ENCODE results near the gene ZKSCAN8.
"Not testable (repeated sequence)": the region's sequence is repeated elsewhere in the genome, so short reads cannot be mapped to it uniquely, and the experiment has no call there.

The ZKSCAN8 gene

DNA sequence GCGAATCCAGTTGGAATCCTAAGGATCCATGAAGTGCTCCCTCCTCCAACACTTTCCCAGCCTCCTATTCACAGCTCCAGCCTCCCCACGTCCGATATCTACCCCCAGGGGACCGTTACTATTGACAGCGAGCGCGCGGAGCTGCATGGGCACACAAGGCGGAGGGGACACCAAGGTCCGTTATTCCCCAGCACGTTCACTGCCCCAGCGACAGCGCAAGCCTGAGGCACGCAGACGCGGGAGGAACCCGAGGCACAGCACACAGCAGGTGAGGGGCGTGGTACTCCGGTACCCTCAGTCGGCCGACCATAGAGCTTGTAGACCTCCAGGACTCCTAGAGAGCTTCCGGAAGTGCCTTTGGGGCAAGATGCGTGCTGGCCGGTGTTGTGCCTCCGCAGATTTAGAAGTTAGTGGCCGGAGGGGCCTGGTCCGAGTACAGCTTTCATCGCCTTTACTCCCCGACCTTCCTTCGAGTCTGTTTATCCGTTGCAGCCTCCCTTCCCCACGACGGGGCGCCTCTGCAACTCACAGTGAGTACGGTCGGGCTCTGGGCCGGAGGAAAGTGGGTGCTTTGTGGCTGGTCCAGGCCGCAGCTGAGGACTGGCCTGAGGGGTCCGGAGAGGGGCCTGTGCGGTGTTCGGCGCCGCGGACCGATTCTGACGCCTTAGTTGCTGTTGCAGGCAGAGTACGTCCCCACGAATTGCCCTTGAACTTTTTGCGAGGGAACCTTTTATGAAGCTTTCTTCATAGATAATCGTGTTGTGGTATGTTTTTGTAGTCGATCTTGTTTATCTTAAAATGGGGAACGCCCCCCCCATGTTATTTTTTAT, at the start of gene ZKSCAN8:
Gene ZKSCAN8, plus strand, starts transcription at position 384 of the 830 bp plus-strand sequence. CDS start 6,525 bp downstream, outside the sequence.
- peak; percentile 44 to 88 for DNase-seq

DNA sequence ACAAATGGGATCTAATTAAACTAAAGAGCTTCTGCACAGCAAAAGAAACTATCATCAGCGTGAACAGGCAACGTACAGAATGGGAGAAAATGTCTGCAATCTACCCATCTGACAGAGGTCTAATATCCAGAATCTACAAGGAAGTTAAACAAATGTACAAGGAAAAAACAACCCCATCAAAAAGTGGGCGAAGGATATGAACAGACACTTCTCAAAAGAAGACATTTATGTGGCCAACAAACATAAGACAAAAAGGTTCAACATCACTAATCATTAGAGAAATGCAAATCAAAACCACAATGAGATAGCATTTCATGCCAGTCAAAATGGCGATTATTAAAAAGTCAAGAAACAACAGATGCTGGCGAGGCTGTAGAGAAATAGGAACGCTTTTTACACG, 39.5 kb upstream of the ZKSCAN8 start:
- DNase-seq = not testable (repeated sequence)

DNA sequence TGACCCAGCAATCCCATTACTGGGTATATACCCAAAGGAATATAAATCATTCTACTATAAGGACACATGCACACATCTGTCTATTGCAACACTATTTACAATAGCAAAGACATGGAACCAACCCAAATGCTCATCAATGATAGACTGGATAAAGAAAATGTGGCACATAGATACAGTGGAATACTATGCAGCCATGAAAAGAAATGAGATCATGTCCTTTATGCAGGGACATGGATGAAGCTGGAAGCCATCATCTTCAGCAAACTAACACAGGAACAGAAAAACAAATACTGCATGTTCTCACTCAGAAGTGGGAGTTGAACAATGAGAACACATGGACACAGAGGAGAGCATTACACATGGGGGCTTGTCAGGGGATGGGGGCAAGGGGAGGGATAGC, 39.0 kb upstream of the ZKSCAN8 start:
- DNase-seq = not testable (repeated sequence)

DNA sequence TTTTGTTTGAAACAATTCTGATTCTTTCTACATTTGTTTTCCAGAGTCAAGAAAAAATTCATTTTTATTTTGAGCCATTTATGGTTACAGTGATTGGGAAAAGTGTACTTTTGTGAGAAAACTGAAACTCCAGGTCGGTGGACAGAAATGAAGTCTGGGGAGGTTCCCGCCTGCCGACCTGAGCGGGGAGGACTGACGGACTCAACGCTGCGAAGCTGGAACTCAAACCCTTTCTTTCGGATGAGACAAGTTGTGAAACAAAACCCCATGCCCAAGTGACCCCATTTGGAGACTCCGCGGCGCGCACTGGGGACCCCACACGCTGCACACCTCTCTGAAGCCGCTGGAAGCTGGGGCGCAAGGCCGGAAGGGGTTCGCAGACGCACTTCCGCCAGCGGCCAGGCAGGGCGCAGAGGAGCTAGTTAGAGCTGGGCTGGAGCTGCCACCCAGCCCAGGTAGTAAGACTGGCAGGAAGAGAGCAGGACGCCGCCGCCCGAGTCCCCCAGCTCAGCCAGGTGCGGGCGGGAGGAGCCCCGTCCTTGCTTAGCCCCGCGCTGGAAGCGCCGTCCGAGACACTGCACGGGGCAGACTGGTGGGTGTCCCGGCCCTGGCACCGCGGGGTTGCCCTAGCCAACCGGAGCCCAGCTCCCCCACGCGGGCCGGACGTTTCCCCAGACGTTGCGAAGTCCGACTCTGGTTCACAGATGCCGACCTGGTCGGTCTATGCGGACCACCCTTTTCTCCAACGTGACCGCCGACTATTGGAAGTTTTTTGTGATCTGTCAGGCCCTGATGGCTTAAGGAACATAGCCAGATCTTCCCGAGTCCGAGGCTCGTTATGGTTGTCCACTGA, 37.1 kb upstream of the ZKSCAN8 start:
- peak; percentile 64 to 68 for DNase-seq

DNA sequence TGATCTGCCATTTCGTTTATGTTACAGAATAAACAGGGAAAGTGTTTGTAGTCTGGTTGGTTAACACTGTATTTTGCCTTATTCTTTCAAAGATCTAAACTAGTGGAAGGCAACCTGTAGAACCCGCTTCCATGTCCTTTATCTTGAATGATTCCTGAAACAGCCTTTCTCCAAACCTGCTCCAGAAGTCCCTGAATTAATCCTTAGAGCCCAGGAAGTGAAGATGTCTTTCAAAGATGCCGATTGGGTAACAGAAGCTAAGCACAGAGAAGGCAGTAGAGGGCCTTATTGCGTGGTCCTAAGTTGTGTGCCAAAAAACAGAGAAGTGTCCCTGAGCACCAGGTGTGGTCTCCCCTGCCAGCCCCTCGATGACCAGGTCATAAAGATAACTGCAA, 36.4 kb upstream of the ZKSCAN8 start:
- no peak for DNase-seq

DNA sequence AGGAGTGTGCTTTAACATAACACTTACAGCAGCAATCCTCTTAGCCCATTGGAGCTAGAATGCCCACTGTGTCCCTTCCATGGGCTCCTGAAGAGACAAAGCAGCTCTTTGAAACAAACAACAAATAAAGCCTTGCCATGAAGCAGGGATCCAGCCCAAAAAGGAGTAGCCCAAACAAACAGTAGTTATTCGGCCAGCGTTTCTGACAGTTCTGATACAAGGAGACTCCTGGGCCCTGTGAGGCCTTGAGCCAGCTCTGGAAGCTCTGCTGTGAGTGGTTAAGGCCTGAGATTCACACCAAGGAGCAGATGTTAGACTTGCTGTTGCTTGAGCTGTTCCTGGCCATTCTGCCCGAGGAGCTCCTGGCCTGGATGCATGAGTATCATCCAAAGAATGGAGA, 34.2 kb upstream of the ZKSCAN8 start:
- no peak for DNase-seq

DNA sequence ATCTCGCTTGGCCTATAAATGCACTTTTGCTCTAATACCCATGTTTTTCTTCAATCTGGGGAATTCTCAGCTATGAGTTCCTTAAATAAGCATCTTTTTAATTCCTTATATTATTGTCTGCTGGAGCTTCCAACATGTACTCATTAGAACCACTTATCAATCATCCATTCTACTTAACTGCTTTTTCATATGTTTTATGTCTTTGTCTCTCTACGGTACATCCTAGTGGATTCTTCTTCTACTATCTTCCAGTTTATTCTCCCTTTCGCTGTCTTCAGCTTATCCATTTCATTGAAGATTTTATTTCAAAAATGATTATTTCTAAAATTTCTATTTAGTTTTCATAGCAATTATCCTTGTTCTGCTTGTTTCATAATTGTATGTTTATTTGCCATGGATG, 29.7 kb upstream of the ZKSCAN8 start:
- no peak for DNase-seq

DNA sequence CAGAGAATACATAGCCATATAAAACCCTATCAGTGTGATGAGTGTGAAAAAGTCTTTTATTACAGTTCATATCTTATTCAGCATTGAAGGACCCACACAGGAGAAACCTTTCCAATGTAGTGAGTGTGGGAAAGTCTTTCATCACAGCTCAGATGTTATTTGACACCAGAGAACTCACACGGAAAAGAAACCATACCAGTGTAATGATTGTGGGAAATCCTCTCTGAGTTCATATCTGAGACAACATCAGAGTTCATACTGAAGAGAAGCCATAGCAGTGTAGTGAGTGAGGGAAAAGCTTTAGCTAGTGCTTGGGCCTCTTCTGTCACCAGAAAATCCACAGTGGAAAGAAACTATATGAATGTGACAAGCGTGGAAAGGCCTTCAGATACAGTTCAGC, 25.9 kb upstream of the ZKSCAN8 start:
- DNase-seq = no peak

DNA sequence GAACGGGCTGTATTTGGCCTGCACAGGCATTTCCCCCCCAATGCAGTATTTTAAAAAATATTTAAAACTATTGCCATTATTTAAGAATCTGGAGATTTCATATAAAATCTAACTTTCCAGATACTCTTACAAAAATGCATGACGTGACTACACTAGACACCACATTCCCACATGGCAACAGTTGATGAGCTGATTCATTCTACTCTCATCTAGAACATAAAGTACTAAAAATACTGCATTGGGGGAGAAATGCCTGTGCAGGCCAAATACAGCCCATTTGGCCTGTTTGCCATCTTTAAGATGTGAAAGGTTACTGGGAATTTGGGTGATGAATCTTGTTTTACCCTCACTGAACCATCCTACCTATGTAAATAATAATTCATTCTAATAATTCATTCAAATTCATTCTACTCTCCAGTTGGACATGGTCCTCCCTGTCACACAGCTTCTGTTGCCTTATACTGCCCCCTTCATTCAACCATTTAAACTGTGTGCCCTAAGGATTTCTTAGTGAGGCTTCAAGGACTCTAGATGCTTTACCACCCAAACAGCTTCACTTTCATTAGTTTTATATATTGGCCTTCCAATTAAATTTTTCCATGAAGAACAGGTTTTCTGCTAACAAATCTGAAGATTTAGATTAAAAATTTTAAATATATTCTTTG, 24.2 kb upstream of the ZKSCAN8 start:
- DNase-seq = no peak

DNA sequence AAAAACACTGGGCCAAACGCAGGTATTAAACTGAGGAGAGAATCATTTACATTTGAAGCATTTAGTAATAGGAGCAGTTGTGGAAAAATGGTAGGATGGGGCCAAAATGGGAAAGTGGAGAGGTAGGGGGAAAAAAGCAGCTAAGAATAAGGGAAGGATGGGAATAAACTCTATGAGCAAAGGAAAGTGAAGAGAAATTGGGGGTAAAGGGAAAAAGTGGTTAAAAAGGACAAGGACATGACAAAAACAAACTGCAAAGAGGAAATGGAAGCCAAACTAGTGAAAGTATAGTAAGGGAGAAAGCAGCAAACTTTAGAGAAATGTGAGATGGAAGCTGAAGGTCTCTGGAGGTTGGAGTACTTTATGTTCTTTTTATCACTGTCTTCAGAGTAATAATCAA, 23.5 kb upstream of the ZKSCAN8 start:
- DNase-seq = no peak

DNA sequence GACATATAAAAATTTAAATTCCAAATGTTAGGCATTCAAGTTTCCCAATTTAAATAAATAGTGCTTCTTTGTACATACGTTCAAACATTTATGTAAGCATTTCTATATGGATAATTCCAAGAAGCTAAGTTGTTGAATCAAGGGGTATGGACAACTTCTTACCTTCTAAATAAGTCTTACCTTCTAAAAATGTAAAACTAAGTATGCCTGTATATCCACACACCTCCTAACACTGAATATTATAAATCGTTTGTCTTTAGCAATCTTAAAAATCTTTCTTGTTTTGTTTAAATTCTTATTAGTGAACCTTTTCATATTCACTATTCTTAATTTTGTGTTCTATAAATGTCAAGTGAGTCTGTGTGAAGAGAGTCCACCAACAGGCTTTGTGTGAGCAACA, 19.8 kb upstream of the ZKSCAN8 start:
- no peak for DNase-seq

DNA sequence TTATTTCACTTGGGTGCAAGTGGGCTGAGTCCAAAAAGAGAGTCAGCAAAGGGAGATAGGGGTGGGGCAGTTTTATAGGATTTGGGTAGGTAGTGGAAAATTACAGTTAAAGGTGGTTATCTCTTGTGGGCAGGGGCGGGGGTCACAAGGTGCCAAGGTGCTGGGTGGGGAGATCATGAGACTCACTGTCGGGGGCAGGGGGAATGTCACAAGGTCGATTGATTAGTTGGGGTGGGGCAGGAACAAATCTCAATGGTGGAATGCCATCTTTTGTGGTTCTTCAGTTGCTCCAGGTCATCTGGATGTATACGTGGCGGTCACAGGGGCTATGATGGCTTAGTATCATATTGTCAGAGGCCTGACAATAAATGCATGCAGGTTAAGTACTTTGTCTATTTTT, 19.4 kb upstream of the ZKSCAN8 start:
- not testable (repeated sequence) for DNase-seq

DNA sequence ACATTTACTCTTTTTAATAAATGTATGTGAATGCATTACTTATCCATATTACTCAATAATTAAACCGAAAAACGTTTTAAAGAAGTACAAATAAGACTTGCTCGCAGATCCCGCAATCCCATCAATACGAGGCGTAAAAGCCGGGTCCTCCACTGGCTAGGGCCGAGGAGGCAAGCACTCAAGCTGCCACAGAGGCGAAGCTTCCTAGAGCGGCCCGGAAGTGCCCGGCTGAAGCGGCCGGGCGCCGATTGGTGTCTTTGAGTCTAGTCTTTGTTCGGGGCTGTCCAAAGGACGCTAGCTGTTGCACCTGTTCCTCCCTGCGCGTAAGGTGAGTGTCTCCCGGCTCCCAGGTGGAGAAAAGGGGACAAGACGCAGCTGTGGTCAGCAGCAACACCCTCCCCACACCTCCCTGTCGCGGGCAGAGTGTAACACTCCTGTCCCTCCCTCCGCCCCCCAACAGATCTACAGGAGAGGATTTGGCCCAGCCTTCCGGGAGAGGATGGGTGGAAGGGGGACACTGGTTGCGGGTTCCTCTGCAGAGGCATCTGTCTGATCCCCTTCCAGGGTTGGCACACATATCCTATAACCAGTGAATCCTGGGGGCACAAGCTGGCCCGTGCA, 17.2 kb upstream of the ZKSCAN8 start, which contains the start of gene ZSCAN16:
Gene ZSCAN16, plus strand, starts transcription at position 260 of the 621 bp plus-strand sequence. CDS start 835 bp downstream, outside the sequence.
- peak; percentile 49 to 69 for DNase-seq

DNA sequence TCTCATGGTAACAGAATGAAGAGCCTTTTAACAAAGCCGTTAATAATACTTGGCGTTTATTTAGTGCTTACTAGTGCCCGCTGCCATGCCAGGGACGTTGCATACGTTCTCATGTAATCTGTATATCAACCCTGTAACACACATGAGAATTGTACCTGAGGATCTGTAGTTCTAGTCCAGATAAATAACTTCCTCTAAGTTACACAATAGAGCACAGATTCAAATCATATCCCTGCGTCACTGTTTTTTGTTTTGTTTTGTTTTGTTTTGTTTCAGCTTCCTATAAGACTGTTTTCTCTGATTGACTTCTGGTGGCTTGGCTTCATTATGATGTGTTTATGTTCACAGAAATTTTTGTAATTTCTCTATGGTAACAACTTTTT, 16.7 kb upstream of the ZKSCAN8 start:
- DNase-seq = no peak

DNA sequence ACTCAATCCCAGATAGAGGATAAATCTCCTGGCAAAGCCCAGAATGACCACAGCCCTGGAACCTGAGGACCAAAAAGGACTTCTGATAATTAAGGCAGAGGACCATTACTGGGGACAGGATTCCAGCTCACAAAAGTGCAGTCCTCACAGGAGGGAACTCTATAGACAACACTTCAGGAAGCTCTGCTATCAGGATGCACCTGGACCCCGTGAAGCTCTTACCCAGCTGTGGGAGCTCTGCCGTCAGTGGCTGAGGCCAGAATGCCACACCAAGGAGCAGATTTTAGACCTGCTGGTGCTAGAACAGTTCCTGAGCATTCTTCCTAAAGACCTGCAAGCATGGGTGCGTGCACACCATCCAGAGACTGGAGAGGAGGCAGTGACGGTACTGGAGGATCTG, 16.3 kb upstream of the ZKSCAN8 start:
- no peak for DNase-seq

DNA sequence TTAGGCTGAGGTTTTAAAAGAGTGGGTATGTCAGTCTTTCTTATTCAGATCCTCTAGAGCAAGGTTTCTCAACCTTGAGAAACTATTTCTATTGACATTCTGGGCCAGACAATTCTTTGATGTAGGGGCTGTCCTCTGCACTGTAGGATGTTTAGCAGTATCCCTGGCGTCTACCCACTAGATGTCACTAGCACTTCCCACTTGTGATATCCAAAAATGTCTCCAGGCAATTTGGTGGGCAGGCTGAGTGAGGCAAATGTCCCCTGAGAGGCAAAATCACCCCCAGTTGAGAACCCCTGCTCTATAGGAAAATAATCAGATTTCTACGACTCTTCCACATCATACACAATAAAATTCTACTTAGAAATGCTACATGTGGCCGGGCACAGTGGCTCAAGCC, 7.7 kb upstream of the ZKSCAN8 start:
- peak in 1 of 2 donors; percentile 13 for DNase-seq

DNA sequence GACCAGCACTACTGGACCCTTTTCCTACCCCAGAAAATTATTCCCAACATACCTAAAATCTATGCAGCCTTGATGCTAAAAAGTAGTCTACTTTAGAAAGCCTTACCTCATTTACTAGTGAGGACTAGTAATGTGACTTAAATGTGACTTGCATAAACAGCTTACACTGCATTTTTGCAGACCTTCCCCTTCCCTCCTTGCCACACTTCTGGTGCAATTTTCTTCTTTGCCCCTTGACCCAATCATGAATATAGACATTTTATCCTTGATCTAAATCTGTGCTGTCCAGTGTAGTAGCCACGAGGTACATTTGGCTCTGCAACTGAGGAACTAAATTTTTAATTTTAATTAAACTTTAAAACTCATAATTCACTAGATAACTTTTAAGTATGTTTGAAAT, 7.0 kb upstream of the ZKSCAN8 start:
- no peak for DNase-seq

DNA sequence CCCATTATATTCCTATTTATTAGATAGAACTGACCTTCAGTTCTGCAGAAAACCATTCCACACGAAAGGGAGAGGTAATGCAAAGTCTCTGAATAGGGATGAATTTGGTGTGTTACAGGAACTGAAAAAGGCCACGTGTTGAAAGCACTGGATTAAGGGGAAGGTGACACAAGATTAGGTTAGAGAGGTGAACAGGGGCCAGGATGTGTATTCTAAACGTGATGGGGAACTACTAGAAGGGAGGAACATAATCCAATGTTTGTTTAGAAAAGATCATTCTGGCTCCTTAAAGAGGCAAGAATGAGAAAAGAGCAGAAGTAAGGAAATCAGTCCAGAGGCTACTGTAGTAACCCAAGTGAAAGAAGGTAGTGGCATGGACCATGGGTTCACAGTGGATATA, 6.3 kb upstream of the ZKSCAN8 start:
- DNase-seq = no peak

DNA sequence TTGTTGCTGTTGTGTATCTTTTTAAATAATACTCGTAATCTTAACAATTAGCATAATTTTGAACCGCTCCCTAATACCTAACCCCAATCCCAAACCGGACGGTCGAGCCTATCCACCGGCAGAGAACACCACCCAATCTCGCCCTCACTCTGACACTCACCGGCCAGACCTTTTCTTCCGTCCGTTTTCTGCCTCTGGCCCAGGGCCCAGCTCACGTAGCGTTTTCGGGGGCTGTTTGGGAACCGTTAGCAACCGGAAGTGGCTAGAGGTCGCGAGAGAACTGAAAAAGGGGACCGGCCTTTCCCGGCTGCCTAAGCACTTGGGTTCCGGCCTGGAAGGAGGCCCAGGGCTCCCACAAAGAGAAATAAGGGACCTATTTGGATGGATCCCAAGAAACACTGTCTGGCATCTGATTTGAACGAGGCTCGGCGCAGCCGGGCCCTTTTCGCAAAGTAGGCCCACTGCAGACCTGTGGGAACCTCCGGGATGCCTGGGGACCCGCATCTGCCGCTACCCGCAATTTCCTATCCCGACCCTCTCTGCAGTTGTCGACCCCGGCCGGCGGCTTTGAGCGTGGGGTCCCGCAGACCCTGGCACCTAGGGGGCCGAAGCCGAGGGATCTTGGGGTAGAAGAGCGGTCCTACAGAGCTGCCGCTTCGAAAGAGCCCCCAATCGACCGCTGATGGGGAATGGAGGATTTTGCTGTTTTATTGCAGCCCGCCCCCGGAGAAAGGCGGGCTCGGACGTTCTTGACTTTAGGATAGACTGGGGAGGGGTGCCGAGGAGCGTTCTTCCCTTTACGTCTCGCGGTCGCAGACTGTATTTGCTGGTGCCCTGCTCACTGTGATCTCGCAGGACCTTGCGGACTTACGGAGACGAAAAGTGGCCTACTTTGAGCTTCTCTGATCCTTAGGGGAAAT, 4.8 kb upstream of the ZKSCAN8 start:
- DNase-seq = peak; percentile 62 to 67

DNA sequence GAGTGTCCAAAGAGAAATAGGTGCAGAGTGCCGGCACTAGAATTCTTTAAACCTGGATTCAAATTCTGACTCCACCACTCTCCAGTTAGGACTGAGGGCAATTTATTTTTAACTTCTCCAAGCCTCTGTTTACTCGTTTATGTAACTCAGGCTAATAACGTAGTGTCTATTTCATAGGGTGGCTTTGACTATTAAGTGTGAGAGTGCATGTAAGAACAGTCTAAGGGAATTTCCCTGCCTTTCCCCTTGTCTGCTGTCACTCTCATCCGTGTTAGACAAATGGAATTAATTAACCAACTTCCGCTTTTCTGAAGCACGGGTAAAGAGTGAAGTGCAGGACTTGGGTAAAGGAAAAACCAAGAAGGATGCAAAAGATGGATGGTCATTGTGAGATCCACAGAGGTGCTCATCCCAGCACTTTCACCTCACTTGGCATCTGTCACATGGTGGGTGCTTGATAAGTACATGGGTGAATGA, 4.1 kb upstream of the ZKSCAN8 start:
- peak; percentile 7 to 66 for DNase-seq

DNA sequence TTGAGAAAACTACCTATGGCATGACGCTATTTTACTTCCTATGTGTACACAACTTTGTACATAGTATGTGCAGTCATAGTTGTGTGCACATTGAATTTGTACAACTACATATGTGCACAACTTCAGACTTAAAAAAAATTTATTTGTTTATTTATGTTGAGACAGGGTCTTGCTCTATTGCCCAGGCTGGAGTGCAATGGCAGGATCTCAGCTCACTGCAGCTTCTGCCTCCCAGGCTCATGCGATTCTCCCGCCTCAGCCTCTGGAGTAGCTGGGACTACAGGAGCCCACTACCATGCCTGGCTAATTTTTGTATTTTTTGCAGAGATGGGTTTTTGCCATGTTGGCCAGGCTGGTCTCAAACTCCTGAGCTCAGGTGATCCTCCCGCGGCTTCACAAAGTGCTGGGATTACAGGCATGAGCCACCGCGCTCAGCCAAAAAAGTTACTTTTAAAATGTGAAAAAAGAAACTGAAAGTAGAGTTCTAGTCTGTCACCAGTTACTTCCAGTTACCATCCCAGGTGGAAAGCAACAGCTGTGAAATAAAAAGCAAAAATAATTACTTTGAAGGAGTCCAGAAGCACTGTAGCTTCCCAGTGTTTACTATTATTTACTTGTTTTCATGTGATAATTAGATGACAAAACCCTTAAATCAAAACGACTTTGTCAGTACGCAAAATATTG, 1.7 kb upstream of the ZKSCAN8 start:
- DNase-seq = peak in 1 of 2 donors; percentile 5

Measured in bone marrow (tissue), 2 donors.